ENCODE data around the gene NPAS3.

DNA sequence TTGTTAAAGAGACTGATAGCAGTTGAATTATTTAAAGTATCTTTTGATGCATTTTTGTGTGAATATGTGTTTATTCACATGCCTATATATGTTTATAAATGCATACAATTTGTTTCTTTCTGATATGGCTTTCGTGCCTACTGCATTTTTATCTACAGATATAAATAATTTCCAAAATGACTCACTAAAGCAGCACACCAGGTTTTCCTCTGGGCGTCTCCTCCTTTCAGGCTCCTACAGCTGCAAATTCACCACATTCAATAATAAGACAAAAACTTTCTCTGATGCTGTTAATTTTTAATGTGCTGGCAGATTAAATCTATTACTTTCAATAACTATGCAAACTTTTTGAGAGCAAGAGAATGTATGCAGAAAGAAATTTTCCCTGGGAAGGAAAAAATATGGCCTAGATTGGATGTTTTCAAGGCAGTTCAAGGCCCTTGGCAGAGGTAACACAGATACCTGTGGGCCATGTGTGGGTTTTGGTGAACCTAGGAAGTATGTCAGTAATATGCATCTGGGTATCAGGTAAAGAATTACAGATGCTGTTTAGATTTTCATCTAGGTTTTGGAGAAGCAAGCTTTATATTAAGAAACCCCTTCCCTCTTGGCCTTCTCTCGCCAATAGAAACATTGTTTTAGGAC, 630.4 kb downstream of the NPAS3 start:
- TF ChIP-seq CTCF (conservative IDR thresholded peaks at IDR 0.05; ENCODE audit: low read depth, low read length) (no peak), EZH2phosphoT487 (IDR thresholded peaks at IDR 0.05; ENCODE audit: borderline replicate concordance, low read length) (no peak), EZH2 (IDR thresholded peaks at IDR 0.05; ENCODE audit: low read length, unreplicated experiment) (no peak)

All from PC-3 (cell line).